Esophagus squamous epithelium (tissue), 5 donors: ENCODE data around the gene WDR86. TPM values are rescaled to one million over a fixed set of nuclear protein-coding genes. Genes with fewer than 3 reads are reported as not detected.

Experiments
- DNase-seq: peaks from one replicate; lab custom pipeline; 2025; lab: John Stamatoyannopoulos, UW
- H3K27ac ChIP-seq, 4 donors: fragments of 200-600 bp; sonication (generic); one replicate each; pipeline ENCODE4 v1.5.1; 2016 to 2019; ENCODE audit warnings: mild to moderate bottlenecking in 1 of 4
- H3K27me3 ChIP-seq, 4 donors: fragments of 200-600 bp; sonication (generic); 1 replicate in 3 of 4; 2 replicates in 1 of 4; pipeline versions ENCODE4 v1.5.1 to v1.6.0; 2017 to 2021; ENCODE audit warnings: antibody characterized with exemption in 1 of 4
- H3K36me3 ChIP-seq, 3 donors: fragments of 200-600 bp; sonication (generic); one replicate each; pipeline ENCODE4 v1.5.1; 2016 to 2019
- H3K4me1 ChIP-seq, 3 donors: fragments of 200-600 bp; sonication (generic); one replicate each; pipeline ENCODE4 v1.5.1; 2017 to 2019
- H3K4me3 ChIP-seq, 4 donors: fragments of 200-600 bp; sonication (generic); 1 replicate in 3 of 4; 2 replicates in 1 of 4; pipeline ENCODE4 v1.5.1; 2016 to 2019; ENCODE audit warnings: mild to moderate bottlenecking in 2 of 4, moderate library complexity in 1 of 4
- H3K9me3 ChIP-seq, 3 donors: fragments of 200-600 bp; sonication (generic); one replicate each; pipeline ENCODE4 v1.5.1; 2016 to 2019
- POLR2A ChIP-seq, 4 donors: fragments of 450-650 bp; IDR thresholded peaks; one replicate each; pipeline ENCODE4 v1.6.1; 2017; ENCODE audit warnings: antibody characterized with exemption in 4 of 4, mild to moderate bottlenecking in 4 of 4, moderate library complexity in 3 of 4
- WGBS, 2 donors: methylation state at CpG; one replicate each; pipeline ENCODE4 v1.1.5; 2018; 5-methylcytosine and 5-hydroxymethylcytosine counted together
- intact Hi-C: fragments of 100-400 bp; cut with DNase I; formaldehyde crosslinking; loops from one replicate; pipeline ENCODE4 v1.15.0; 2022
- total RNA-seq, 4 donors: library from RNA; depleted of rRNA; stranded (reverse); fragments of >200 nt; gene quantifications; one replicate each; pipeline ENCODE4 v1.1.0, GENCODE V29; 2016
- TF ChIP-seq, protein P1 (sequence below), 6 experiments: fragments of 450-650 bp in 4 of 6; fragments of 200-600 bp in 2 of 6; sonication (generic) in 2 of 6; IDR thresholded peaks; one replicate each; pipeline ENCODE4 v1.5.1; 2016 to 2019; ENCODE audit warnings: antibody characterized with exemption in 6 of 6, mild to moderate bottlenecking in 4 of 6, moderate library complexity in 4 of 6
- donor health status: DM: yes; HTN: yes; CAD: no.

WDR86 gene
- total RNA-seq, 4 donors from 2014 or later = 0.53 to 4.6 (median 1.5) TPM

DNA sequence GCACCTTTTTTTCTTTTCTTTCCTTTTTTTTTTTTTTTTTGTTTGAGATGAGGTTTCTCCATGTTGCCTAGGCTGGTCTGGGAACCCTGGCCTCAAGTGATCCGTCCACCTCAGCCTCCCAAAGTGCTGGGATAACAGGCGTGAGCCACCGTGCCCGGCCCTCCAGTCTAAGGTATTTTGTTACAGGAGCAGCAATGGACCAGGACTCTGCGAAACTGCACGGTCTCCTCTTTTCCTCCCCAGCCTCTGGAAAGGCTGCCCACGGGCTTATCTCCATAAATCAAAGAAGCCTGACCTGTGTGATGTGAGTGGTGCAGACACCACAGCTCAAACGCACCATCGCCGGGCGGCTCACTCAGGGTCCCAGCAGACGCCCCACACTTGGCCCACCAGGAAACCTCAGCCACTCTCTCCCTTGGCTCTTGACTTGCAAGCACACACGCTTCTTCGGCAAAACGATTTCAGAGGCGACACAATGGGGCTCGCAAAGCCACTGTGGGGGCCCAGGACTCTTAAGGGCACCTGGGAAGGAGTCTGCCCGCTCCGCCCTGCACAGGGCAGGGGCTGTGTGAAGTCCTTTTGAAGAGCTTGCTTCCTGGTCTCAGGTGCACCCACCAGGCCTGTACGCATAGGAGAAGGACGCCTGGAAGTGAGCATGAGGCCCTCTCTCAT, 20.6 kb downstream of the WDR86 start:
- no peak for DNase-seq
- WGBS, 2 donors = 76 to 84% methylated on average over 6 to 13 of the region's 21 CpGs
- H3K27me3 ChIP-seq = peaks cover 0 to 57% (median 0%) of the 10 kb centered on the region in 4 donors
- no peak overlapping the region for H3K27ac ChIP-seq
- intact Hi-C loops = no loop called here
- no peak overlapping the region for H3K4me3 ChIP-seq
- no peaks in the 10 kb centered on the region for H3K36me3 ChIP-seq
- TF ChIP-seq, protein P1, sequence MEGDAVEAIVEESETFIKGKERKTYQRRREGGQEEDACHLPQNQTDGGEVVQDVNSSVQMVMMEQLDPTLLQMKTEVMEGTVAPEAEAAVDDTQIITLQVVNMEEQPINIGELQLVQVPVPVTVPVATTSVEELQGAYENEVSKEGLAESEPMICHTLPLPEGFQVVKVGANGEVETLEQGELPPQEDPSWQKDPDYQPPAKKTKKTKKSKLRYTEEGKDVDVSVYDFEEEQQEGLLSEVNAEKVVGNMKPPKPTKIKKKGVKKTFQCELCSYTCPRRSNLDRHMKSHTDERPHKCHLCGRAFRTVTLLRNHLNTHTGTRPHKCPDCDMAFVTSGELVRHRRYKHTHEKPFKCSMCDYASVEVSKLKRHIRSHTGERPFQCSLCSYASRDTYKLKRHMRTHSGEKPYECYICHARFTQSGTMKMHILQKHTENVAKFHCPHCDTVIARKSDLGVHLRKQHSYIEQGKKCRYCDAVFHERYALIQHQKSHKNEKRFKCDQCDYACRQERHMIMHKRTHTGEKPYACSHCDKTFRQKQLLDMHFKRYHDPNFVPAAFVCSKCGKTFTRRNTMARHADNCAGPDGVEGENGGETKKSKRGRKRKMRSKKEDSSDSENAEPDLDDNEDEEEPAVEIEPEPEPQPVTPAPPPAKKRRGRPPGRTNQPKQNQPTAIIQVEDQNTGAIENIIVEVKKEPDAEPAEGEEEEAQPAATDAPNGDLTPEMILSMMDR (IDR thresholded peaks at IDR 0.05) = no peak
- no peaks in the 10 kb centered on the region for H3K4me1 ChIP-seq
- H3K9me3 ChIP-seq = no peaks in the 10 kb centered on the region

DNA sequence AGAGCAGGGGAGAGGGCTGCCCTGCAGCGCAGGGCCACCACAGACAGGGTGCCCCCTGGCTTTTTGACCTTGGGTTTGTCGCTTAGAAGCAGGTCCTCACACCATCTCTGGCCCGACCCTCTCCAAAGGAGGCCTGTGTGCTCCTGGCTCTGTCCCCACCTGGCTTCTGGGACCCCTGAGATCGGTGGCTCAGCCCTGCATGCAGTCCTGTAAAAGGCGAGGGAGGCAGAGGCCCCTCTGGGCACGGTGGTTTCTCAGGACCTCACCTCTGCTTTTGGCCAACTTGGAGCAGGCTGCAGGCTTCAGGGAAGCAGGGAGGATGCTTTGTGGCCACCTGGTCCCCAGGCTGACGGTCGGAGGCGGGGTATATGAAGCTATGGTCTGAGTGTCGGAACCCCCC, 21.4 kb downstream of the WDR86 start:
- TF ChIP-seq, protein P1 (IDR thresholded peaks at IDR 0.05) = no peak
- no peak for TF ChIP-seq POLR2A (IDR thresholded peaks at IDR 0.05)
- no peak overlapping the region for H3K27ac ChIP-seq
- no peaks in the 10 kb centered on the region for H3K9me3 ChIP-seq
- intact Hi-C loops = no loop called here
- H3K4me3 ChIP-seq = no peak overlapping the region
- no peak for DNase-seq
- 100% methylated on average over 1 of the region's 10 CpGs; no CpG with 5 or more reads in 1 of the 2 donors for WGBS, 2 donors
- no peaks in the 10 kb centered on the region for H3K36me3 ChIP-seq
- H3K4me1 ChIP-seq = no peaks in the 10 kb centered on the region
- peaks cover 0 to 56% (median 0%) of the 10 kb centered on the region in 4 donors for H3K27me3 ChIP-seq

DNA sequence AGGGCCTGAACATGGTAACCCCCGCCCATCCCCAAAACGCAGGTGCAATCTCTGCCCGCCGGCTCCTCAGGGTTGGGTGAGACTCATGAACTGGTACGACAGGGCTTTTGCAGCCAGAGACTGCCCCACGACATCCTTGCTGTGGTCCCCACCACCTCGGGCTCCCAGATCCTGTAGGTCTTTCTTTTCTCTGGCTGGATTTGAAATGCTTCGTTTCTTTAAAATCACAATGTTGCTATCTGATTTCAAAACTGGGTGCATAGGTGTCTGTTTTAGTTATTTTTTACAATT, 21.9 kb downstream of the WDR86 start:
- Histone ChIP-seq H3K9me3 (no peaks in the 10 kb centered on the region), H3K27ac (no peak overlapping the region), H3K4me3 (no peak overlapping the region), H3K27me3 (peaks cover 0 to 56% (median 0%) of the 10 kb centered on the region in 4 donors), H3K36me3 (no peaks in the 10 kb centered on the region), H3K4me1 (no peaks in the 10 kb centered on the region)
- 87 to 88% methylated on average over 6 to 8 of the region's 8 CpGs for WGBS, 2 donors
- intact Hi-C loops = no loop called here
- TF ChIP-seq, protein P1 (IDR thresholded peaks at IDR 0.05) = no peak
- no peak for TF ChIP-seq POLR2A (IDR thresholded peaks at IDR 0.05)
- DNase-seq = no peak

DNA sequence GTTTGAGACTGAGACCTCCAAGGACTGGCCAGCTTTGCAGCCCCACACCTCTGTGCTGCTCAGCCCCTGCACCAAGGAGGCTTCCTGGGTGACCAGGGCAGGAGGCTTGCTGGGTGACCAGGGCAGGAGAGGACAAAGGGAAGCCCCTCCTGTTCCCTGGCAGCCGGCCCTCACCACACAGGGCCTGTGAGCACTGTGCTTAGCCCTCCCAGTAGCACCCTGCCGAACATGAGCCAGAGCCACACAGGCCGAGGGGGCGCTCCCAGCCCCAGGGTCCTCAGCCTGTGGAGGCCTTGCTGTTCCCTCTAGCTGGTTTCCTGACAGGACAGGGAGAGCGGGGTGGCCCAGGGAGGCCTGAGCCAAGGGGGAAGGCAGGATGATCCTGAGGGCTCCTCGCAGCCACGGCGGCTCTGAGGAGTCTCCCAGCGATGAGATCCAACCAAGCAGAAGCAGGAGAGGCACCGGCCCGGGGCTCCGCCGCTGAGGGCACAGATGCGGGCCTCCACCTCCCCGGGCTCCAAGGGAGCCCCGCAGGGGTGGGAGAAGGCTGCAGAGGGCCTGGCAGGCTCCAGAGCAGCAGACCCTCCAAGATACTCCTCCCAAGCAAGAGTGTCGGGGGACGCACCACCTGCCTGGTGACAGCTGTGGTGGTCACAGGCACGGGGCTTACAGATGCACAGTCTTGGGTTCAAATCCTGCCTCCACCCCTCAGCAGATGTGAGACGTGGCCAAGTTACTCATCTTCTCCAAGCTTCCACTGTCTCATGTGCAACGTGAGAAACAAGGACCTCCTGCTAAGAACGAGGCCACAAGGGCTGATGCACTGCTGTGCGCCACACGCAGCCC, 22.5 kb downstream of the WDR86 start:
- Histone ChIP-seq H3K36me3 (no peaks in the 10 kb centered on the region), H3K4me1 (peaks cover 0 to 2% (median 0%) of the 10 kb centered on the region in 3 donors), H3K27ac (no peak overlapping the region), H3K9me3 (no peaks in the 10 kb centered on the region), H3K4me3 (no peak overlapping the region), H3K27me3 (peaks cover 0 to 56% (median 3%) of the 10 kb centered on the region in 4 donors)
- TF ChIP-seq, protein P1 (IDR thresholded peaks at IDR 0.05) = no peak
- TF ChIP-seq POLR2A (IDR thresholded peaks at IDR 0.05) = no peak
- WGBS, 2 donors = 65 to 71% methylated on average over 5 to 6 of the region's 24 CpGs
- intact Hi-C loops = no loop called here
- no peak for DNase-seq
